DND-41 (cell line): ENCODE results near the gene TRIM39.

Experiments used
- ATAC-seq: fragments of 200-7000 bp; cut with Tn5 transposase; 3 replicates; pipeline ENCODE4 v1.9.1; 2021; ENCODE audit warnings: low read depth; ENCODE audit not compliant: insufficient read depth
- DNase-seq: peaks from one replicate; pipeline ENCODE4 v3.0.0-alpha.2; 2020
- H2AFZ ChIP-seq: 2 replicates; pipeline ENCODE4 v1.6.0; 2012; ENCODE audit warnings: low read depth, low read length
- H3K27ac ChIP-seq: 2 replicates; pipeline ENCODE4 v1.5.1; 2012; ENCODE audit warnings: low read length, inconsistent platforms
- H3K27me3 ChIP-seq: fragments of 200-600 bp; sonication (generic); 2 replicates; pipeline ENCODE4 v1.6.0; 2012; ENCODE audit warnings: low read length, mild to moderate bottlenecking, inconsistent platforms; ENCODE audit not compliant: insufficient read depth, poor library complexity
- H3K36me3 ChIP-seq: 2 replicates; pipeline ENCODE4 v1.5.1; 2012; ENCODE audit warnings: low read length, inconsistent platforms; ENCODE audit not compliant: insufficient read depth
- H3K4me1 ChIP-seq: 2 replicates; pipeline ENCODE4 v1.5.1; 2012; ENCODE audit warnings: mild to moderate bottlenecking, low read length; ENCODE audit not compliant: insufficient read depth
- H3K4me2 ChIP-seq: 2 replicates; pipeline ENCODE4 v1.6.0; 2012; ENCODE audit warnings: mild to moderate bottlenecking, moderate library complexity, low read length, inconsistent platforms; ENCODE audit not compliant: insufficient read depth
- H3K4me3 ChIP-seq, 2 experiments: fragments of 200-600 bp in 1 of 2; shearing (Covaris generic) in 1 of 2; 2 replicates each; pipeline ENCODE4 v1.5.1; 2012 to 2016; ENCODE audit warnings: inconsistent platforms in 2 of 2, low read length in 2 of 2, mild to moderate bottlenecking in 2 of 2, low read depth in 1 of 2, moderate library complexity in 1 of 2
- H3K79me2 ChIP-seq: 2 replicates; pipeline ENCODE4 v1.6.0; 2012; ENCODE audit warnings: low read length, inconsistent platforms; ENCODE audit not compliant: insufficient read depth
- H3K9ac ChIP-seq: 2 replicates; pipeline ENCODE4 v1.6.0; 2012; ENCODE audit warnings: low read depth, mild to moderate bottlenecking, inconsistent platforms, low read length, moderate library complexity
- H3K9me3 ChIP-seq: 2 replicates; pipeline ENCODE4 v1.5.1; 2012; ENCODE audit warnings: low read length, moderate library complexity, mild to moderate bottlenecking, inconsistent platforms; ENCODE audit not compliant: insufficient read depth, severe bottlenecking
- H4K20me1 ChIP-seq: 2 replicates; pipeline ENCODE4 v1.6.0; 2012; ENCODE audit warnings: low read length; ENCODE audit not compliant: insufficient read depth
- CTCF ChIP-seq: IDR thresholded peaks from 2 replicates; pipeline ENCODE4 v1.5.1; 2012; ENCODE audit warnings: borderline replicate concordance, low read length, moderate library complexity, mild to moderate bottlenecking; ENCODE audit not compliant: poor library complexity, severe bottlenecking; ENCODE audit errors: extremely low read depth
- EZH2 ChIP-seq: IDR thresholded peaks from 3 replicates; pipeline ENCODE4 v1.6.1; 2012; ENCODE audit warnings: borderline replicate concordance, low read depth, mild to moderate bottlenecking, moderate library complexity, low read length, inconsistent platforms; ENCODE audit not compliant: severe bottlenecking

TRIM39 gene

GRCh38 chr6:30311671-30312070 lies 15.1 kb upstream of the TRIM39 start:
- ATAC-seq (no peak), DNase-seq (no peak)
- H3K79me2 ChIP-seq = peaks cover 86% of the 10 kb centered on the region
- H3K9me3 ChIP-seq = no peaks in the 10 kb centered on the region
- no peak for TF ChIP-seq CTCF
- H3K27ac ChIP-seq = no peak overlapping the region
- H3K36me3 ChIP-seq = peaks cover 58% of the 10 kb centered on the region
- H2AFZ ChIP-seq = no peak overlapping the region
- H3K27me3 ChIP-seq = no peaks in the 10 kb centered on the region
- H3K4me2 ChIP-seq = no peak overlapping the region
- H3K4me1 ChIP-seq = no peaks in the 10 kb centered on the region
- H4K20me1 ChIP-seq = peaks cover 83% of the 10 kb centered on the region
- no peak overlapping the region for H3K9ac ChIP-seq
- no peak overlapping the region for H3K4me3 ChIP-seq

- no peak overlapping the region for H3K9ac ChIP-seq
- H3K9me3 ChIP-seq = no peaks in the 10 kb centered on the region
- no peaks in the 10 kb centered on the region for H3K27me3 ChIP-seq
- no peak for DNase-seq
- H3K4me3 ChIP-seq = no peak overlapping the region
- peaks cover 60% of the 10 kb centered on the region for H3K36me3 ChIP-seq
- TF ChIP-seq CTCF (no peak), EZH2 (no peak)
- H4K20me1 ChIP-seq = peaks cover 81% of the 10 kb centered on the region
- no peaks in the 10 kb centered on the region for H3K4me1 ChIP-seq
- no peak overlapping the region for H3K27ac ChIP-seq
- ATAC-seq = no peak
- no peak overlapping the region for H3K4me2 ChIP-seq
- peaks cover 85% of the 10 kb centered on the region for H3K79me2 ChIP-seq
- no peak overlapping the region for H2AFZ ChIP-seq
Measured at GRCh38 chr6:30312266-30312665, 14.5 kb upstream of the TRIM39 start.

GRCh38 chr6:30312676-30313321 lies 13.9 kb upstream of the TRIM39 start:
- Histone ChIP-seq H3K9ac (no peak overlapping the region), H3K4me2 (no peak overlapping the region), H2AFZ (no peak overlapping the region), H3K27me3 (no peaks in the 10 kb centered on the region), H3K4me1 (no peaks in the 10 kb centered on the region), H3K4me3 (no peak overlapping the region), H4K20me1 (peaks cover 83% of the 10 kb centered on the region), H3K36me3 (peaks cover 58% of the 10 kb centered on the region), H3K27ac (no peak overlapping the region), H3K9me3 (no peaks in the 10 kb centered on the region), H3K79me2 (peaks cover 85% of the 10 kb centered on the region)
- no peak for ATAC-seq
- DNase-seq = no peak
- TF ChIP-seq CTCF (no peak), EZH2 (no peak)
